Measurements from ENCODE around the gene DROSHA. TPM values are rescaled to one million over a fixed set of nuclear protein-coding genes. Genes with fewer than 3 reads are reported as not detected.

The DROSHA gene
- total and polyA plus RNA-seq, 10 donors: 34.8 to 68.5 (median 46.0) TPM

GRCh38 chr5:31478901-31479300 is 53.0 kb downstream of the DROSHA start:
- no peak for DNase-seq
- Histone ChIP-seq H3K4me1 (no peaks in the 10 kb centered on the region), H3K27ac (no peak overlapping the region), H3K36me3 (peaks cover 3 to 93% (median 33%) of the 10 kb centered on the region in 6 donors), H3K9me3 (no peaks in the 10 kb centered on the region), H3K27me3 (replicated peaks in 1 of 7) (no peaks in the 10 kb centered on the region), H3K4me3 (no peak overlapping the region)
- TF ChIP-seq POLR2AphosphoS5 (IDR thresholded peaks at IDR 0.05): no peak
- no peak for TF ChIP-seq CTCF (IDR thresholded peaks at IDR 0.05 in 8 of 11, conservative IDR thresholded peaks at IDR 0.05 in 3 of 11)
- no peak for TF ChIP-seq POLR2A (IDR thresholded peaks at IDR 0.05)
- intact Hi-C loops (cut with DNase I; ENCODE audit: low total_unique reads): no loop called here

DNA sequence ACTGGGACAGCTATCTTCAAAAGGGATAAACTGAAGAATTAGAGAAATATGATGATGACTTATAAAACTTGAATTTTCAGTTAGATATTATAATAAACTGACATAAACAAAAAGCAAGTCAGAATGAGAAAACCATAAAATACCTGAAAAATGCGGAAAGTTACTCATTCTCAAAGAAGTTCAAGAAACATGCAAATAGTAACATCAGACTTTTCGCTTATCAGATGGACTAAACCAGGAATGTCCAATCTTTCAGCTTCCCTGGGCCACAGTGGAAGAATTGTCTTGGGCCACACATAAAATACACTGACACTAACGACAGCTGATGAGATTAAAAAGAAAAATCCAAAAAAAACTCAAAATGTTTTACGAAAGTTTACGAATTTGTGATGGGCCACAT is 53.9 kb downstream of the DROSHA start:
- no peaks in the 10 kb centered on the region for H3K4me1 ChIP-seq
- H3K9me3 ChIP-seq: no peaks in the 10 kb centered on the region
- H3K4me3 ChIP-seq: no peak overlapping the region
- H3K27me3 ChIP-seq (replicated peaks in 1 of 7): no peaks in the 10 kb centered on the region
- peaks cover 3 to 93% (median 29%) of the 10 kb centered on the region in 6 donors for H3K36me3 ChIP-seq
- TF ChIP-seq POLR2AphosphoS5 (IDR thresholded peaks at IDR 0.05) (no peak), CTCF (IDR thresholded peaks at IDR 0.05 in 8 of 11, conservative IDR thresholded peaks at IDR 0.05 in 3 of 11) (no peak), POLR2A (IDR thresholded peaks at IDR 0.05) (no peak)
- H3K27ac ChIP-seq: no peak overlapping the region
- intact Hi-C loops (cut with DNase I; ENCODE audit: low total_unique reads): no loop called here
- DNase-seq: no peak
- 96 to 98% (median 97%) methylated on average over 5 of the region's 5 CpGs for WGBS, 5 donors

GRCh38 chr5:31477516-31477915 is 54.4 kb downstream of the DROSHA start:
- no peak for TF ChIP-seq CTCF (IDR thresholded peaks at IDR 0.05 in 8 of 11, conservative IDR thresholded peaks at IDR 0.05 in 3 of 11)
- TF ChIP-seq POLR2AphosphoS5 (IDR thresholded peaks at IDR 0.05): no peak
- TF ChIP-seq POLR2A (IDR thresholded peaks at IDR 0.05): no peak
- Histone ChIP-seq H3K4me1 (no peaks in the 10 kb centered on the region), H3K27ac (no peak overlapping the region), H3K27me3 (replicated peaks in 1 of 7) (no peaks in the 10 kb centered on the region), H3K9me3 (no peaks in the 10 kb centered on the region), H3K4me3 (no peak overlapping the region), H3K36me3 (peaks cover 2 to 93% (median 27%) of the 10 kb centered on the region in 6 donors)
- intact Hi-C loops (cut with DNase I; ENCODE audit: low total_unique reads): no loop called here
- no peak for DNase-seq
- WGBS, 5 donors: 92 to 98% (median 96%) methylated on average over 2 of the region's 2 CpGs

DNA sequence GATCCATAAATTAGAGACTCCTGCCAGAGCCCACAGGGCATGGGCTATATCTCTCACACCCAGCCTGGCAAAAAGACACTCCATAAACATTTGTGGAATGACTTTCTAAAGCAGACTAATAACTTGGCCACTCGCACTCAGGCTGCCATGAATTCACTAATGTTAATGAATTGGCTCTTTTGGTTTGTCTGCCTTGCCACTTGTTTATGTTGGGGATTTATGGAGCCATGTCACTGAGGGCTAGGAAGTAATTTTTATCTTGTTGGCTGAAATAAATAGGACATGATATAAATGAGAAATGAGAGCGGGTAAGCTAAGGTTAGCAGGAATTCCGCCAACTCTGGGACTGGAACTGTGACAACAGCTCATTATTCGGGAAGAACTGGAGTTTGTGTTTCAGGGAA is 55.2 kb downstream of the DROSHA start:
- Histone ChIP-seq H3K4me1 (no peaks in the 10 kb centered on the region), H3K4me3 (no peak overlapping the region), H3K36me3 (peaks cover 0 to 93% (median 24%) of the 10 kb centered on the region in 6 donors), H3K27ac (no peak overlapping the region), H3K9me3 (no peaks in the 10 kb centered on the region), H3K27me3 (replicated peaks in 1 of 7) (no peaks in the 10 kb centered on the region)
- no peak for DNase-seq
- TF ChIP-seq CTCF (IDR thresholded peaks at IDR 0.05 in 8 of 11, conservative IDR thresholded peaks at IDR 0.05 in 3 of 11) (no peak), POLR2AphosphoS5 (IDR thresholded peaks at IDR 0.05) (no peak)
- 77 to 94% (median 93%) methylated on average over 4 of the region's 4 CpGs for WGBS, 5 donors
- intact Hi-C loops (cut with DNase I; ENCODE audit: low total_unique reads): no loop called here
